AG10803 (cell line): Measurements from ENCODE around the gene A1BG.

Source experiments
- DNase-seq: peaks from one replicate; pipeline ENCODE4 v3.0.0; 2010; ENCODE audit warnings: low read depth
- H3K4me3 ChIP-seq: 2 replicates; pipeline ENCODE4 v1.5.1; 2011; ENCODE audit warnings: mild to moderate bottlenecking, low read length, control low read depth
- TF ChIP-seq, protein P1 (sequence below): conservative IDR thresholded peaks from 2 replicates; pipeline ENCODE4 v1.5.1; 2011; ENCODE audit warnings: mild to moderate bottlenecking, low read length, control low read depth, inconsistent platforms

The A1BG gene

GRCh38 chr19:58354478-58355030, 1.3 kb upstream of the A1BG start:
- H3K4me3 ChIP-seq = no peak overlapping the region
- no peak for DNase-seq
- TF ChIP-seq, protein P1, sequence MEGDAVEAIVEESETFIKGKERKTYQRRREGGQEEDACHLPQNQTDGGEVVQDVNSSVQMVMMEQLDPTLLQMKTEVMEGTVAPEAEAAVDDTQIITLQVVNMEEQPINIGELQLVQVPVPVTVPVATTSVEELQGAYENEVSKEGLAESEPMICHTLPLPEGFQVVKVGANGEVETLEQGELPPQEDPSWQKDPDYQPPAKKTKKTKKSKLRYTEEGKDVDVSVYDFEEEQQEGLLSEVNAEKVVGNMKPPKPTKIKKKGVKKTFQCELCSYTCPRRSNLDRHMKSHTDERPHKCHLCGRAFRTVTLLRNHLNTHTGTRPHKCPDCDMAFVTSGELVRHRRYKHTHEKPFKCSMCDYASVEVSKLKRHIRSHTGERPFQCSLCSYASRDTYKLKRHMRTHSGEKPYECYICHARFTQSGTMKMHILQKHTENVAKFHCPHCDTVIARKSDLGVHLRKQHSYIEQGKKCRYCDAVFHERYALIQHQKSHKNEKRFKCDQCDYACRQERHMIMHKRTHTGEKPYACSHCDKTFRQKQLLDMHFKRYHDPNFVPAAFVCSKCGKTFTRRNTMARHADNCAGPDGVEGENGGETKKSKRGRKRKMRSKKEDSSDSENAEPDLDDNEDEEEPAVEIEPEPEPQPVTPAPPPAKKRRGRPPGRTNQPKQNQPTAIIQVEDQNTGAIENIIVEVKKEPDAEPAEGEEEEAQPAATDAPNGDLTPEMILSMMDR = no peak

DNA sequence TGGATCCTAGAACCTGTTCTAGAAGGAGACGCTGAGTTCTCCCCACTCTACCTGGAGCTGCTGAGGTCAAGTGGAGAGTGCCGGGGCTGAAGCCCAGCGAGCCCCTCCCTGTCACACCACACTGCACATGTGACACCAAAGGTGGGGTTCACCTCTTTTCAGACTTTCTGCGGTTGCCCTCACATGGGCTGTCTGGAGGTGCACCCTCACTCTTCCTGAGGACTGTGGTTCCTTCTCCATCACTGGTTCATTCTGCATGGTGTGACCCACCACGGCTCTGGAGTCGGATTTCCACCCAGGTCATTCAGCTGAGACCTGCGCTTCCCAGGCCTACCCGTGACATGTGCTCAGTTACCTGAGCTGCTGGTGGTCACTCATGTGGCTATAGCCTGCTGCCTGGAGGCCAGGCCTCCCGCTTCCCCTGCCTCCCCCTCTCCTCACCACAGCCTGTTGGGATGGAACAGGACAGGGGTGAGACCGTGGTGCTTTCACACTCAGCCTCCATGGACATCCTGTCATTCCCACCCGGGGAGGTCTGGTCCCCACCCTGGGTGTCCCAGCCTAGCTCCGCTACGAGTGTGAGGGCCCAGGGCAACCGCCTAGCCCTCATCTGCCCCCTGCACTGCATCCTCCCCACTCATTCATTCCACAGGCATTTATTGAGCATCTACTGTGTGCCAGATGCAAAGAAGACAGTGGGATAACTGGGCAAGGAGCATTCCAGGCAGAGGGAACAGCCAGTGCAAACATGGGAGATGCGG, 605 bp upstream of the A1BG start:
- no peak for DNase-seq
- TF ChIP-seq, protein P1 = no peak
- H3K4me3 ChIP-seq = no peak overlapping the region

GRCh38 chr19:58351990-58352755, 1.1 kb downstream of the A1BG start:
- TF ChIP-seq, protein P1 = no peak
- no peak for DNase-seq
- H3K4me3 ChIP-seq = no peak overlapping the region

- TF ChIP-seq, protein P1 = no peak
- no peak for DNase-seq
These were observed 1.8 kb downstream of the A1BG start for GRCh38 chr19:58351558-58351878.

DNA sequence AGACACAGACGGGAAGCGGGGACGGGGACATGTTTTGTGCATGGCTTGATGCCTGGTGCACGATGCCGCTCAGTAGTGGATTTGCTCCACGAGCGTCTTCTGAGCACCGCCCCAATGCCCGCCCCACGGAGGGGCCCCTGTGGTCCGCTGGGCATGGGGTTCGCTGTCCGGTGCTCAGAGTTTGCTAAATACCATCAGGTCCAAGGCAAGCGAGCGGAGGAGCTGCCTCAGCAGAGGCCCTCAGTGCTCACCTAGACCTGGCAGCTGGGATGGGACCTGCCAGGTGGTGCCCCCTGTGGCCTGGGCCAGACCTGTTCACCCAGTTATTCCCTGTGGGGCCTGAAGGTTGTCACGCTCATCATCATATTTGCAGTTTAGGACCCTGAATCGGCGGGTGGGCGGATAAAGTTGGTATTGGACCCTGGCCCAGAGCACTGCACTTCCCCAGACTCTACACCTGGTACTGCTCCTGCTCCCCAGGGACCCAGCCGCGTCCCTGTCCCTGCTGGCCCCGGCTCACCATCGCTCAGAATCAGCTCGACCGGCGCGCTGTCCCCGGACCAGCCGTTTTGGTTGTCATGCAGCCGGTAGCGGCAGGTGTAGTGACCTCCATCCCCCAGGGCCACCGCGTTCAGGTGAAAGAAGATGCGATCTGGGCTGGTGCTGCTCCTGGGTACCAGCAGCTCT, 2.3 kb downstream of the A1BG start:
- no peak overlapping the region for H3K4me3 ChIP-seq
- no peak for DNase-seq
- TF ChIP-seq, protein P1 = no peak

More at GRCh38 chr19:58351558-58351878, 1.8 kb downstream of the A1BG start:
- H3K4me3 ChIP-seq = no peak overlapping the region

GRCh38 chr19:58350001-58350861, 3.1 kb downstream of the A1BG start:
- no peak overlapping the region for H3K4me3 ChIP-seq
- DNase-seq = no peak
- TF ChIP-seq, protein P1 = no peak
